ENCODE measurements around the gene CAB39. TPM values are rescaled to one million over a fixed set of nuclear protein-coding genes. Genes with fewer than 3 reads are reported as not detected.

CAB39 gene
- polyA plus RNA-seq, 1 of the 3 experiments (the other 2 are of a cell fraction), result 15.7 TPM

DNA sequence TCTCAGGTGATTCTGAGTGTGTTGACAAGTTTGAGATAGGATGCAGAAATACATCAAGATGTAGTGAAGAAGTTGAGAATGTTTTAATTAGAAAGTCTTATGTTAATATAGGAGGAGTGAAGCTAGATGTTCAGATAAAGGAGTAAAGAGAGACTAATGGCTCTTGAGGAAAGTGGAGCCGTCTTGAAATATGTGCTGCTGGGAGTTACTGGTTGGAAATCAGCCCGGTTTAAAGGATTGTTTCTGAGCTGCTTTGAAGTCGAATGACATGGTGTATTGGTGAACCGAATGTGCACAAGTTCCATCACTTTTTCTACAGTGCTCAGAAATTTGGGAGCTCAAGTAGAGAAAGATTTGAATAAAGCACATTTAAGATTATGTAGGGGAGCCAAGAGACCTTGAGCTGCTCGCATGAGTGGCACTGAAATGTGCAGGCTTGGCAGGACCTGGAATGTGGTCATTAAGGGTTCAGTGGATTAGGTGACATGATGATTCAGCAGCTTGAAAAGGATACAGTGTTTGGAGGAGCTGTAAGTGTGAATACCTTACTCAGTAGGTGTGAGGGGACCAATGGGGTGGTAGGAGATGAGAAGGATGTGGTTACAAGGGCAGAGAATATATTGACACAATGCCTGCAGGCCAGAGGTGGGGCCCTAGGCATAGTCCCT lies 68.6 kb downstream of the CAB39 start:
- Histone ChIP-seq H3F3A (replicated peaks; ENCODE audit: insufficient read depth) (no peaks in the 10 kb centered on the region), H3K9me3 (no peaks in the 10 kb centered on the region), H4K20me1 (ENCODE audit: insufficient read depth) (no peaks in the 10 kb centered on the region), H3K4me2 (no peak overlapping the region), H3K27me3 (ENCODE audit: insufficient read depth) (no peaks in the 10 kb centered on the region), H3K4me3 (ENCODE audit: low read depth in 2 of 2, low read length in 1 of 2) (no peak overlapping the region), H2AFZ (ENCODE audit: low read depth) (no peak overlapping the region), H3K27ac (ENCODE audit: low read depth in 2 of 2, low read length in 1 of 2) (no peak overlapping the region), H3K79me2 (ENCODE audit: insufficient read depth) (peaks cover 64% of the 10 kb centered on the region), H3K9ac (no peak overlapping the region), H3K4me1 (ENCODE audit: control insufficient read depth in 1 of 2, insufficient read depth in 2 of 2, low read depth in 1 of 2, low read length in 1 of 2) (peaks cover 0 to 12% of the 10 kb centered on the region in 2 experiments; a peak in 1 of 4 replicates), H3K9me2 (no peaks in the 10 kb centered on the region), H3K36me3 (replicated peaks in 1 of 2; ENCODE audit: control insufficient read depth in 1 of 2, insufficient read depth in 2 of 2, low read length in 1 of 2) (peaks cover 2 to 3% of the 10 kb centered on the region in 2 experiments)
- CTCF ChIA-PET, result interaction anchor here (0.9 to 2.4 kb wide), 3 partner anchors 10 to 28 kb away, joined by 3 to 9 read pairs (median 3); no protein-coding TSS in a partner anchor
- TF ChIP-seq GATA2 (CRISPR knock-in tag; IDR thresholded peaks at IDR 0.05) (no peak), RAD21 (IDR thresholded peaks at IDR 0.05; ENCODE audit: low read length) (no peak), TEAD4 (IDR thresholded peaks at IDR 0.05; ENCODE audit: borderline replicate concordance, insufficient read depth) (no peak), SIN3A (IDR thresholded peaks at IDR 0.05; ENCODE audit: borderline replicate concordance, low read depth, low read length) (no peak), EP300 (IDR thresholded peaks at IDR 0.05; ENCODE audit: borderline replicate concordance in 1 of 2, low read depth in 1 of 2, low read length in 1 of 2) (no peak), SMC3 (IDR thresholded peaks at IDR 0.05; ENCODE audit: low read depth, low read length) (no peak), TCF12 (IDR thresholded peaks at IDR 0.05) (no peak), FOXJ3 (CRISPR knock-in tag; IDR thresholded peaks at IDR 0.05) (no peak)
- WGBS (ENCODE audit: low lambda C conversion rate), result 89% methylated on average over 5 of the region's 5 CpGs
- POLR2A ChIA-PET, result interaction anchor here (0.6 kb wide), 1 partner anchor 11 kb away, joined by 3 read pairs; no protein-coding TSS in a partner anchor
- DNase-seq, result no peak

DNA sequence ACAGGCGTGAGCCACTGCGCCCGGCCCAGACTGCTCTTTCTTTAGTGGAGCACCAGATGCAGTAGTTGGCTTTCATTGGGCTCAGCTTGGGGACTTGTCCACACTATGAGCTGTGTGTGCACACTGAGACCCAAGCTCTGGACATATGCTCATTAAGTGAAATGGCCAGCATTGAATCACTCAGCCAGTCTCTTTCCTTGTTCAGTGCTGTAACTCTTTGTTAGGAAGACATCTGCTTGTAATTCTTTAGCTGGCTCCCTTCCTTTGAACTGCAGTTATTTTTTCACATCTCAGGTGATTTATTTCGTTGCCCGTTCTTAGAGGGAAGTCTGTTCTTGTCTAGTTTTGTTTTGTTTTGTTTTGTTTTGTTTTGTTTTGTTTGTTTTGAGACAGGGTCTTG lies 70.5 kb downstream of the CAB39 start:
- ChIA-PET CTCF (interaction anchor here (0.6 kb wide), 1 partner anchor 172 kb away, joined by 3 read pairs; no protein-coding TSS in a partner anchor), POLR2A (no interaction called here)
- Histone ChIP-seq H3K27me3 (ENCODE audit: insufficient read depth) (no peaks in the 10 kb centered on the region), H3K9me3 (no peaks in the 10 kb centered on the region; the same call in 1 of the 2 replicates), H3K4me3 (ENCODE audit: low read depth in 2 of 2, low read length in 1 of 2) (no peak overlapping the region), H3K9me2 (no peaks in the 10 kb centered on the region), H3F3A (replicated peaks; ENCODE audit: insufficient read depth) (peaks cover 4% of the 10 kb centered on the region), H3K9ac (no peak overlapping the region), H4K20me1 (ENCODE audit: insufficient read depth) (no peaks in the 10 kb centered on the region), H3K4me2 (no peak overlapping the region), H2AFZ (ENCODE audit: low read depth) (no peak overlapping the region), H3K36me3 (replicated peaks in 1 of 2; ENCODE audit: control insufficient read depth in 1 of 2, insufficient read depth in 2 of 2, low read length in 1 of 2) (peaks cover 11 to 20% of the 10 kb centered on the region in 2 experiments), H3K4me1 (ENCODE audit: control insufficient read depth in 1 of 2, insufficient read depth in 2 of 2, low read depth in 1 of 2, low read length in 1 of 2) (peaks cover 0 to 4% of the 10 kb centered on the region in 2 experiments; a peak in 1 of 4 replicates), H3K79me2 (ENCODE audit: insufficient read depth) (peaks cover 58% of the 10 kb centered on the region), H3K27ac (ENCODE audit: low read depth in 2 of 2, low read length in 1 of 2) (no peak overlapping the region)
- WGBS (ENCODE audit: low lambda C conversion rate), result 98% methylated on average over 5 of the region's 5 CpGs
- TF ChIP-seq EP300 (IDR thresholded peaks at IDR 0.05; ENCODE audit: borderline replicate concordance in 1 of 2, low read depth in 1 of 2, low read length in 1 of 2) (no peak), GATA2 (CRISPR knock-in tag; IDR thresholded peaks at IDR 0.05) (no peak), NRF1 (IDR thresholded peaks at IDR 0.05; ENCODE audit: low read depth, low read length) (no peak), MXI1 (IDR thresholded peaks at IDR 0.05; ENCODE audit: low read depth, low read length) (no peak), MAX (IDR thresholded peaks at IDR 0.05; ENCODE audit: low read depth) (no peak), RFX5 (IDR thresholded peaks at IDR 0.05; ENCODE audit: low read length) (no peak), MEF2A (IDR thresholded peaks at IDR 0.05; ENCODE audit: borderline replicate concordance, low read depth) (no peak), RAD21 (IDR thresholded peaks at IDR 0.05; ENCODE audit: low read length) (no peak), CTCF (IDR thresholded peaks at IDR 0.05) (no peak), REST (IDR thresholded peaks at IDR 0.05; ENCODE audit: low read depth, low read length) (no peak)
- TF ChIP-seq, protein P1, sequence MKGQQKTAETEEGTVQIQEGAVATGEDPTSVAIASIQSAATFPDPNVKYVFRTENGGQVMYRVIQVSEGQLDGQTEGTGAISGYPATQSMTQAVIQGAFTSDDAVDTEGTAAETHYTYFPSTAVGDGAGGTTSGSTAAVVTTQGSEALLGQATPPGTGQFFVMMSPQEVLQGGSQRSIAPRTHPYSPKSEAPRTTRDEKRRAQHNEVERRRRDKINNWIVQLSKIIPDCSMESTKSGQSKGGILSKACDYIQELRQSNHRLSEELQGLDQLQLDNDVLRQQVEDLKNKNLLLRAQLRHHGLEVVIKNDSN (IDR thresholded peaks at IDR 0.05; ENCODE audit: borderline replicate concordance, low read depth), result no peak
- TF ChIP-seq, protein P2, sequence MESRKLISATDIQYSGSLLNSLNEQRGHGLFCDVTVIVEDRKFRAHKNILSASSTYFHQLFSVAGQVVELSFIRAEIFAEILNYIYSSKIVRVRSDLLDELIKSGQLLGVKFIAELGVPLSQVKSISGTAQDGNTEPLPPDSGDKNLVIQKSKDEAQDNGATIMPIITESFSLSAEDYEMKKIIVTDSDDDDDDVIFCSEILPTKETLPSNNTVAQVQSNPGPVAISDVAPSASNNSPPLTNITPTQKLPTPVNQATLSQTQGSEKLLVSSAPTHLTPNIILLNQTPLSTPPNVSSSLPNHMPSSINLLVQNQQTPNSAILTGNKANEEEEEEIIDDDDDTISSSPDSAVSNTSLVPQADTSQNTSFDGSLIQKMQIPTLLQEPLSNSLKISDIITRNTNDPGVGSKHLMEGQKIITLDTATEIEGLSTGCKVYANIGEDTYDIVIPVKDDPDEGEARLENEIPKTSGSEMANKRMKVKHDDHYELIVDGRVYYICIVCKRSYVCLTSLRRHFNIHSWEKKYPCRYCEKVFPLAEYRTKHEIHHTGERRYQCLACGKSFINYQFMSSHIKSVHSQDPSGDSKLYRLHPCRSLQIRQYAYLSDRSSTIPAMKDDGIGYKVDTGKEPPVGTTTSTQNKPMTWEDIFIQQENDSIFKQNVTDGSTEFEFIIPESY (IDR thresholded peaks at IDR 0.05; ENCODE audit: borderline replicate concordance, low read depth), result no peak
- no peak for DNase-seq

Data from SK-N-SH (cell line).